B cell (primary cell): Measurements from ENCODE around the gene ACAP2.

Source experiments
- EZH2 ChIP-seq: IDR thresholded peaks from 2 replicates; pipeline ENCODE4 v1.6.1; 2012; ENCODE audit warnings: borderline replicate concordance, low read depth, mild to moderate bottlenecking, moderate library complexity, low read length; ENCODE audit not compliant: insufficient read depth, poor library complexity, severe bottlenecking
- TF ChIP-seq, protein P1 (sequence below): fragments of 200-600 bp; IDR thresholded peaks from one replicate; pipeline ENCODE4 v1.8.0; 2022; ENCODE audit warnings: antibody characterized with exemption, mild to moderate bottlenecking

GRCh38 chr3:195443391-195443989 lies 670 bp upstream of the ACAP2 start:
- TF ChIP-seq, protein P1, sequence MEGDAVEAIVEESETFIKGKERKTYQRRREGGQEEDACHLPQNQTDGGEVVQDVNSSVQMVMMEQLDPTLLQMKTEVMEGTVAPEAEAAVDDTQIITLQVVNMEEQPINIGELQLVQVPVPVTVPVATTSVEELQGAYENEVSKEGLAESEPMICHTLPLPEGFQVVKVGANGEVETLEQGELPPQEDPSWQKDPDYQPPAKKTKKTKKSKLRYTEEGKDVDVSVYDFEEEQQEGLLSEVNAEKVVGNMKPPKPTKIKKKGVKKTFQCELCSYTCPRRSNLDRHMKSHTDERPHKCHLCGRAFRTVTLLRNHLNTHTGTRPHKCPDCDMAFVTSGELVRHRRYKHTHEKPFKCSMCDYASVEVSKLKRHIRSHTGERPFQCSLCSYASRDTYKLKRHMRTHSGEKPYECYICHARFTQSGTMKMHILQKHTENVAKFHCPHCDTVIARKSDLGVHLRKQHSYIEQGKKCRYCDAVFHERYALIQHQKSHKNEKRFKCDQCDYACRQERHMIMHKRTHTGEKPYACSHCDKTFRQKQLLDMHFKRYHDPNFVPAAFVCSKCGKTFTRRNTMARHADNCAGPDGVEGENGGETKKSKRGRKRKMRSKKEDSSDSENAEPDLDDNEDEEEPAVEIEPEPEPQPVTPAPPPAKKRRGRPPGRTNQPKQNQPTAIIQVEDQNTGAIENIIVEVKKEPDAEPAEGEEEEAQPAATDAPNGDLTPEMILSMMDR: no peak
- no peak for TF ChIP-seq EZH2
